PC-3 (cell line): ENCODE results near the gene SAPCD2. TPM values are rescaled to one million over a fixed set of nuclear protein-coding genes. Genes with fewer than 3 reads are reported as not detected.

Experiments
- ATAC-seq: fragments of 200-7000 bp; cut with Tn5 transposase; 2 replicates; pipeline ENCODE4 v1.9.1; 2020; ENCODE audit warnings: mild to moderate bottlenecking, moderate library complexity
- BruUV-seq: library from RNA; stranded (reverse); fragments of 400-500 nt; replicated peaks from 2 replicates; lab custom pipeline; 2021; lab: Mats Ljungman, UMichigan
- CTCF ChIA-PET: fragments of 300-600 bp; sonication (Branson Sonifier 250); formaldehyde crosslinking; loops from one replicate; lab custom pipeline; 2022; ENCODE audit warnings: antibody characterized with exemption; lab: Charles Lee
- POLR2A ChIA-PET: fragments of 300-600 bp; sonication (Branson Sonifier 250); formaldehyde crosslinking; loops from one replicate; lab custom pipeline; 2022; ENCODE audit warnings: antibody characterized with exemption; ENCODE audit not compliant: unreplicated experiment; lab: Charles Lee
- DNase-seq: peaks from one replicate; pipeline ENCODE4 v3.0.0-alpha.2; 2015
- H2AFZ ChIP-seq: fragments of 300-600 bp; sonication (generic); 2 replicates; pipeline ENCODE4 v1.6.0; 2016; ENCODE audit warnings: antibody characterized with exemption, low read length
- H3F3A ChIP-seq: fragments of 300-600 bp; sonication (generic); one replicate; pipeline ENCODE4 v1.6.0; 2017; ENCODE audit warnings: antibody characterized with exemption, low read length, control low read depth, mild to moderate bottlenecking; ENCODE audit not compliant: unreplicated experiment
- H3K27ac ChIP-seq: fragments of 300-600 bp; sonication (generic); 2 replicates; pipeline ENCODE4 v1.5.1; 2016; ENCODE audit warnings: mild to moderate bottlenecking, low read length
- H3K27me3 ChIP-seq: fragments of 300-600 bp; sonication (generic); 2 replicates; pipeline ENCODE4 v1.6.1; 2016; ENCODE audit warnings: low read length, mixed read lengths
- H3K36me3 ChIP-seq: fragments of 300-600 bp; sonication (generic); 2 replicates; pipeline ENCODE4 v1.6.1; 2016; ENCODE audit warnings: low read depth, mixed run types, low read length, mixed read lengths
- H3K4me1 ChIP-seq: fragments of 300-600 bp; sonication (generic); 2 replicates; pipeline ENCODE4 v1.5.1; 2016; ENCODE audit warnings: low read length; ENCODE audit not compliant: insufficient read depth
- H3K4me2 ChIP-seq: fragments of 300-600 bp; sonication (generic); 2 replicates; pipeline ENCODE4 v1.6.0; 2016; ENCODE audit warnings: low read length
- H3K4me3 ChIP-seq: fragments of 300-600 bp; sonication (generic); 2 replicates; pipeline ENCODE4 v1.5.1; 2016; ENCODE audit warnings: mild to moderate bottlenecking, low read length, mixed read lengths
- H3K79me2 ChIP-seq: fragments of 300-600 bp; sonication (generic); 2 replicates; pipeline ENCODE4 v1.6.1; 2017; ENCODE audit warnings: low read length, mixed read lengths
- H3K9ac ChIP-seq: fragments of 300-600 bp; sonication (generic); 2 replicates; pipeline ENCODE4 v1.6.0; 2016; ENCODE audit warnings: mild to moderate bottlenecking, low read length
- H3K9me2 ChIP-seq: fragments of 300-600 bp; sonication (generic); replicated peaks from 2 replicates; pipeline ENCODE4 v1.6.1; 2016; ENCODE audit warnings: mixed run types, low read length, mixed read lengths
- H3K9me3 ChIP-seq: fragments of 300-600 bp; sonication (generic); 2 replicates; pipeline ENCODE4 v1.6.1; 2016; ENCODE audit warnings: low read length, mixed read lengths
- H4K20me1 ChIP-seq: fragments of 300-600 bp; sonication (generic); 2 replicates; pipeline ENCODE4 v1.6.1; 2016; ENCODE audit warnings: low read length, mixed read lengths
- EZH2 ChIP-seq: fragments of 300-600 bp; sonication (generic); IDR thresholded peaks from one replicate; pipeline ENCODE4 v1.6.1; 2017; ENCODE audit warnings: antibody characterized with exemption, mild to moderate bottlenecking, low read length; ENCODE audit not compliant: unreplicated experiment
- EZH2phosphoT487 ChIP-seq: fragments of 300-600 bp; sonication (generic); IDR thresholded peaks from 2 replicates; pipeline ENCODE4 v1.6.1; 2018; ENCODE audit warnings: mild to moderate bottlenecking, antibody characterized with exemption, low read length, borderline replicate concordance
- intact Hi-C: fragments of 100-400 bp; cut with micrococcal nuclease; formaldehyde crosslinking; loops from 2 replicates; pipeline ENCODE4 v1.9.0; 2023
- total RNA-seq: library from RNA; depleted of rRNA; stranded (reverse); fragments of >200 nt; gene quantifications from 2 replicates; pipeline ENCODE4 v1.2.3, GENCODE V29; 2014
- TF ChIP-seq, protein P1 (sequence below): fragments of 300-600 bp; sonication (generic); conservative IDR thresholded peaks from 2 replicates; pipeline ENCODE4 v1.5.1; 2017; ENCODE audit warnings: antibody characterized with exemption, low read depth, mild to moderate bottlenecking, low read length

Gene SAPCD2
- total RNA-seq, 1 experiment from 2014 or later = 98.4 TPM

GRCh38 chr9:137014166-137014565, 56.2 kb downstream of the SAPCD2 start:
- H2AFZ ChIP-seq = no peak overlapping the region
- H3K4me1 ChIP-seq = no peaks in the 10 kb centered on the region
- H3K9me2 ChIP-seq = no peaks in the 10 kb centered on the region
- no peaks in the 10 kb centered on the region for H3K36me3 ChIP-seq
- ChIA-PET POLR2A (no interaction called here), CTCF (no interaction called here)
- intact Hi-C loops = no loop called here
- H3K27me3 ChIP-seq = no peaks in the 10 kb centered on the region
- H3K79me2 ChIP-seq = no peaks in the 10 kb centered on the region
- no peaks in the 10 kb centered on the region for H3F3A ChIP-seq
- ATAC-seq (no peak), DNase-seq (no peak)
- H3K9ac ChIP-seq = no peak overlapping the region
- H3K4me2 ChIP-seq = no peak overlapping the region
- H3K4me3 ChIP-seq = no peak overlapping the region
- no peak overlapping the region for H3K27ac ChIP-seq
- no peaks in the 10 kb centered on the region for H4K20me1 ChIP-seq
- TF ChIP-seq, protein P1, sequence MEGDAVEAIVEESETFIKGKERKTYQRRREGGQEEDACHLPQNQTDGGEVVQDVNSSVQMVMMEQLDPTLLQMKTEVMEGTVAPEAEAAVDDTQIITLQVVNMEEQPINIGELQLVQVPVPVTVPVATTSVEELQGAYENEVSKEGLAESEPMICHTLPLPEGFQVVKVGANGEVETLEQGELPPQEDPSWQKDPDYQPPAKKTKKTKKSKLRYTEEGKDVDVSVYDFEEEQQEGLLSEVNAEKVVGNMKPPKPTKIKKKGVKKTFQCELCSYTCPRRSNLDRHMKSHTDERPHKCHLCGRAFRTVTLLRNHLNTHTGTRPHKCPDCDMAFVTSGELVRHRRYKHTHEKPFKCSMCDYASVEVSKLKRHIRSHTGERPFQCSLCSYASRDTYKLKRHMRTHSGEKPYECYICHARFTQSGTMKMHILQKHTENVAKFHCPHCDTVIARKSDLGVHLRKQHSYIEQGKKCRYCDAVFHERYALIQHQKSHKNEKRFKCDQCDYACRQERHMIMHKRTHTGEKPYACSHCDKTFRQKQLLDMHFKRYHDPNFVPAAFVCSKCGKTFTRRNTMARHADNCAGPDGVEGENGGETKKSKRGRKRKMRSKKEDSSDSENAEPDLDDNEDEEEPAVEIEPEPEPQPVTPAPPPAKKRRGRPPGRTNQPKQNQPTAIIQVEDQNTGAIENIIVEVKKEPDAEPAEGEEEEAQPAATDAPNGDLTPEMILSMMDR = no peak
- no peak for TF ChIP-seq EZH2
- H3K9me3 ChIP-seq = no peaks in the 10 kb centered on the region
- no TSS peak for BruUV-seq

DNA sequence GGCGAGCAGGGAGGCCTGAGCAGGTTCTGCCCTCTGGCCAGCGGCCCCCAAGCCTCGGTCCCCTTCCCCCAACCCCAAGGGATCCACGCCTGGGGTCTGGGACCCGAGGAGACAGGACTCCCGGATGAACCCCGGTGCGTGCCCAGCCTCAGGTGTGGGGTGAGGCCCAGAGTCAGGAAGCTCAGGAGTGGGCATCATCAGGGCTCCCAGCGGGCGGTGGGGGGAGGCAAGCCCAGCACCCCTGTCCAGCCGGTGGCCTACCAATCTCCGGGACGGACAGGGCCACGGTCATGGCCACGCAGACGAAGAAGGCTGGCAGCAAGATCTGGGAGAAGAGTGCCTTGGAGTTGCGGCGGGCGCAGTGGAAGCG, 56.8 kb downstream of the SAPCD2 start:
- Histone ChIP-seq H3K79me2 (no peaks in the 10 kb centered on the region), H3K27ac (no peak overlapping the region), H3K9me3 (no peaks in the 10 kb centered on the region), H4K20me1 (no peaks in the 10 kb centered on the region), H3K4me3 (no peak overlapping the region), H2AFZ (no peak overlapping the region), H3K9ac (no peak overlapping the region), H3F3A (no peaks in the 10 kb centered on the region), H3K4me1 (no peaks in the 10 kb centered on the region), H3K4me2 (no peak overlapping the region), H3K36me3 (no peaks in the 10 kb centered on the region), H3K9me2 (no peaks in the 10 kb centered on the region), H3K27me3 (no peaks in the 10 kb centered on the region)
- DNase-seq = no peak
- ChIA-PET POLR2A (no interaction called here), CTCF (no interaction called here)
- intact Hi-C loops = no loop called here
- TF ChIP-seq, protein P1 = no peak
- no peak for TF ChIP-seq EZH2phosphoT487
- ATAC-seq = no peak
- no TSS peak for BruUV-seq

DNA sequence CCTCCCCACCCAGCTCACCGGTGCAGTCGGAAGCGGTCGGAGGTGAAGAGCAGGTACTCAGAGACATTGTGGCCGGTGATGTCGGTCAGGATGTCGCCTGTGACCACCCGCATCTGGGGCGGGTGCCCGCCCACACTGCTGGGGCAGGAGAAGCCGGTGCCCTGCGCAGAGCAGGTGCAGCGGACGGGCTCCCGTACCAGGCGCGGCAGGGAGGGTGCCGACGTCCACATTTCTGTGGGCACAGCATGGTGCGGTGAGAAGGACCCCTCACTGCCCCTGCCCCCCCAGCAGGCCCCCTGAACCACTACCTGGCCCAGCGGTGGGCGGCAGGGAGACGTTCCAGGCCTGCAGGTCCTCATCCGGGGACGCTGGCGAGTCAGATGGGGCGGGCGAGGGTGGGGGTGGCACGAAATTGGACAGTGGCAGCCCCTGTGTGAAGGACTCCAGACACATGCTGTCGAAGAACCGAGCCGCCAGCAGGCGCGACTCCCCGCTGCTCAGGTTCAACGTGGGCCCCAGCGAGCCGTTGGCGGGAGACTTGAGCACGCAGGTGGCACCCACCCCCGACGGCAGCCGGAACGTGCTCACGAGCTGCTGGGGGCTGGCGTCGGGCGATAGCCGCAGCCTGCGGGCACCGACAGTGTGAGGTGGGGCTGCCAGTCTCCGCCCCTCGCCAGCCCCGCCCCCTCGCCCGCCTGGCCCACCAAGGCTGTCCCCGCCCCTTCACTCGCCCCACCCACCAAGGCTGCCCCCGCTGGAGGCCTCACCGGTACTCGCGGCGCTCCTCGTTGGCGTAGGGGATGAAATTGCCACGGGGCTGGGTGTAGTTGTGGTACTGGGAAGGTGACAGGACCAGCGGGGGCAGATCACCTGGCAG, 57.4 kb downstream of the SAPCD2 start:
- DNase-seq (no peak), ATAC-seq (no peak)
- no peaks in the 10 kb centered on the region for H3K27me3 ChIP-seq
- no peaks in the 10 kb centered on the region for H4K20me1 ChIP-seq
- no peak overlapping the region for H3K27ac ChIP-seq
- no peak overlapping the region for H3K9ac ChIP-seq
- TF ChIP-seq EZH2phosphoT487 (no peak), EZH2 (no peak)
- TF ChIP-seq, protein P1 = no peak
- BruUV-seq = no TSS peak
- H3K36me3 ChIP-seq = no peaks in the 10 kb centered on the region
- H3F3A ChIP-seq = no peaks in the 10 kb centered on the region
- H3K79me2 ChIP-seq = no peaks in the 10 kb centered on the region
- CTCF ChIA-PET = no interaction called here
- H3K4me3 ChIP-seq = no peak overlapping the region
- H3K9me2 ChIP-seq = no peaks in the 10 kb centered on the region
- H3K4me1 ChIP-seq = no peaks in the 10 kb centered on the region
- H3K9me3 ChIP-seq = no peaks in the 10 kb centered on the region
- H3K4me2 ChIP-seq = no peak overlapping the region
- POLR2A ChIA-PET = no interaction called here
- H2AFZ ChIP-seq = no peak overlapping the region
- intact Hi-C loops = no loop called here
